ENCODE results near the gene FCN1. TPM values are rescaled to one million over a fixed set of nuclear protein-coding genes. Genes with fewer than 3 reads are reported as not detected.

The FCN1 gene
- total RNA-seq, 3 donors from 2014 or later: 0.44 to 5.1 (median 2.9) TPM

- no peaks in the 10 kb centered on the region for H3K36me3 ChIP-seq
- no peaks in the 10 kb centered on the region for H3K4me1 ChIP-seq
- no peak for TF ChIP-seq POLR2AphosphoS5 (IDR thresholded peaks at IDR 0.05)
- no peak for TF ChIP-seq POLR2A (IDR thresholded peaks at IDR 0.05)
- TF ChIP-seq CTCF (IDR thresholded peaks at IDR 0.05): no peak
- no peaks in the 10 kb centered on the region for H3K27me3 ChIP-seq
- H3K4me3 ChIP-seq: no peak overlapping the region
- H3K9me3 ChIP-seq: peaks cover 8 to 12% of the 10 kb centered on the region in 2 donors
- intact Hi-C loops (cut with DNase I; ENCODE audit: low total_unique reads): no loop called here
- H3K27ac ChIP-seq: no peak overlapping the region
- no peak for DNase-seq (ENCODE audit: low spot score in 2 of 2)
Measured at GRCh38 chr9:134922066-134922931, 4.6 kb upstream of the FCN1 start.

GRCh38 chr9:134919303-134919702 is 1.6 kb upstream of the FCN1 start:
- H3K36me3 ChIP-seq: no peaks in the 10 kb centered on the region
- no peak for DNase-seq (ENCODE audit: low spot score in 2 of 2)
- intact Hi-C loops (cut with DNase I; ENCODE audit: low total_unique reads): no loop called here

GRCh38 chr9:134918646-134919045 is 934 bp upstream of the FCN1 start:
- intact Hi-C loops (cut with DNase I; ENCODE audit: low total_unique reads): no loop called here
- Histone ChIP-seq H3K36me3 (no peaks in the 10 kb centered on the region), H3K4me3 (no peak overlapping the region), H3K4me1 (no peaks in the 10 kb centered on the region), H3K9me3 (peaks cover 8 to 12% of the 10 kb centered on the region in 2 donors), H3K27ac (no peak overlapping the region), H3K27me3 (peaks cover 0 to 7% of the 10 kb centered on the region in 2 donors)
- no peak for TF ChIP-seq POLR2AphosphoS5 (IDR thresholded peaks at IDR 0.05)
- TF ChIP-seq CTCF (IDR thresholded peaks at IDR 0.05): no peak
- no peak for TF ChIP-seq POLR2A (IDR thresholded peaks at IDR 0.05)
- DNase-seq (ENCODE audit: low spot score in 2 of 2): no peak

More at GRCh38 chr9:134919303-134919702, 1.6 kb upstream of the FCN1 start:
- TF ChIP-seq POLR2A (IDR thresholded peaks at IDR 0.05): no peak
- TF ChIP-seq CTCF (IDR thresholded peaks at IDR 0.05): no peak
- no peak for TF ChIP-seq POLR2AphosphoS5 (IDR thresholded peaks at IDR 0.05)
- Histone ChIP-seq H3K27me3 (peaks cover 0 to 7% of the 10 kb centered on the region in 2 donors), H3K27ac (no peak overlapping the region), H3K4me3 (no peak overlapping the region), H3K9me3 (peaks cover 8 to 12% of the 10 kb centered on the region in 2 donors), H3K4me1 (no peaks in the 10 kb centered on the region)

- DNase-seq (ENCODE audit: low spot score in 2 of 2): no peak
- Histone ChIP-seq H3K27me3 (peaks cover 0 to 7% of the 10 kb centered on the region in 2 donors), H3K4me1 (no peaks in the 10 kb centered on the region), H3K27ac (no peak overlapping the region), H3K4me3 (no peak overlapping the region), H3K36me3 (no peaks in the 10 kb centered on the region), H3K9me3 (peaks cover 8 to 12% of the 10 kb centered on the region in 2 donors)
- intact Hi-C loops (cut with DNase I; ENCODE audit: low total_unique reads): no loop called here
- TF ChIP-seq POLR2AphosphoS5 (IDR thresholded peaks at IDR 0.05) (no peak), POLR2A (IDR thresholded peaks at IDR 0.05) (no peak), CTCF (IDR thresholded peaks at IDR 0.05) (no peak)
Measured at GRCh38 chr9:134916161-134916665, 1.5 kb downstream of the FCN1 start.

Data from breast epithelium (tissue), 4 donors.